Thyroid gland (tissue), 4 donors: ENCODE data around the gene DLG2. TPM values are rescaled to one million over a fixed set of nuclear protein-coding genes. Genes with fewer than 3 reads are reported as not detected.

ENCODE experiments used
- DNase-seq, 2 donors: peaks; one replicate each; pipeline ENCODE4 v3.0.0-alpha.2; 2019
- H3K27ac ChIP-seq, 3 donors: fragments of 200-600 bp; sonication (generic); 1 replicate in 2 of 3; 2 replicates in 1 of 3; pipeline ENCODE4 v1.5.1; 2016 to 2019; ENCODE audit warnings: mild to moderate bottlenecking in 1 of 3, moderate library complexity in 1 of 3
- H3K27me3 ChIP-seq: fragments of 200-600 bp; sonication (generic); one replicate; pipeline ENCODE4 v1.5.1; 2019
- H3K36me3 ChIP-seq, 2 donors: fragments of 200-600 bp; sonication (generic); one replicate each; pipeline ENCODE4 v1.5.1; 2016 to 2019
- H3K4me1 ChIP-seq, 2 donors: fragments of 200-600 bp; sonication (generic); one replicate each; pipeline ENCODE4 v1.5.1; 2017 to 2019
- H3K4me3 ChIP-seq, 3 donors: fragments of 200-600 bp; sonication (generic); replicated peaks in 1 of 3; 1 replicate in 2 of 3; 2 replicates in 1 of 3; pipeline ENCODE4 v1.5.1; 2016; ENCODE audit warnings: mild to moderate bottlenecking in 1 of 3
- H3K9me3 ChIP-seq: fragments of 200-600 bp; sonication (generic); one replicate; pipeline ENCODE4 v1.5.1; 2017
- CTCF ChIP-seq, 6 experiments: fragments of 200-600 bp in 3 of 6; fragments of 450-650 bp in 3 of 6; sonication (generic) in 3 of 6; IDR thresholded peaks; one replicate each; pipeline ENCODE4 v1.5.1; 2016 to 2019; ENCODE audit warnings: antibody characterized with exemption in 6 of 6, mild to moderate bottlenecking in 2 of 6, inconsistent platforms in 1 of 6, moderate library complexity in 1 of 6
- POLR2A ChIP-seq, 2 donors: fragments of 450-650 bp; IDR thresholded peaks; one replicate each; pipeline ENCODE4 v1.6.1; 2017; ENCODE audit warnings: antibody characterized with exemption in 2 of 2, mild to moderate bottlenecking in 2 of 2, moderate library complexity in 1 of 2
- WGBS, 2 donors: methylation state at CpG; one replicate each; pipeline ENCODE4 v1.1.5; 2017; 5-methylcytosine and 5-hydroxymethylcytosine counted together
- intact Hi-C: fragments of 100-400 bp; cut with DNase I; formaldehyde crosslinking; loops from one replicate; pipeline ENCODE4 v1.15.1; 2023
- total RNA-seq, 4 donors: library from RNA; depleted of rRNA; stranded (reverse); fragments of >200 nt; gene quantifications; one replicate each; pipeline ENCODE4 v1.2.3, GENCODE V29; 2016

DLG2 gene
- total RNA-seq, 4 donors from 2014 or later: 29.4 to 79.4 (median 42.4) TPM

GRCh38 chr11:84642500-84642899, 984.6 kb downstream of the DLG2 start:
- no peaks in the 10 kb centered on the region for H3K4me1 ChIP-seq

GRCh38 chr11:84634309-84634708, 992.8 kb downstream of the DLG2 start:
- Histone ChIP-seq H3K27me3 (no peaks in the 10 kb centered on the region), H3K4me3 (no peak overlapping the region), H3K27ac (no peak overlapping the region), H3K36me3 (no peaks in the 10 kb centered on the region), H3K4me1 (no peaks in the 10 kb centered on the region), H3K9me3 (no peaks in the 10 kb centered on the region)
- 84 to 91% methylated on average over 2 of the region's 2 CpGs for WGBS, 2 donors
- TF ChIP-seq POLR2A (IDR thresholded peaks at IDR 0.05) (no peak), CTCF (IDR thresholded peaks at IDR 0.05) (no peak)
- DNase-seq: no peak
- intact Hi-C loops: no loop called here

More at GRCh38 chr11:84642500-84642899, 984.6 kb downstream of the DLG2 start:
- DNase-seq: no peak
- no peaks in the 10 kb centered on the region for H3K27me3 ChIP-seq
- intact Hi-C loops: no loop called here
- H3K9me3 ChIP-seq: no peaks in the 10 kb centered on the region
- no peaks in the 10 kb centered on the region for H3K36me3 ChIP-seq
- H3K27ac ChIP-seq: no peak overlapping the region
- H3K4me3 ChIP-seq: no peak overlapping the region
- TF ChIP-seq POLR2A (IDR thresholded peaks at IDR 0.05) (no peak), CTCF (IDR thresholded peaks at IDR 0.05) (no peak)

GRCh38 chr11:84628871-84629620, 998.1 kb downstream of the DLG2 start:
- Histone ChIP-seq H3K27ac (no peak overlapping the region), H3K4me1 (no peaks in the 10 kb centered on the region), H3K9me3 (no peaks in the 10 kb centered on the region), H3K36me3 (no peaks in the 10 kb centered on the region), H3K27me3 (no peaks in the 10 kb centered on the region), H3K4me3 (no peak overlapping the region)
- 33 to 40% methylated on average over 4 of the region's 4 CpGs for WGBS, 2 donors
- no peak for DNase-seq
- intact Hi-C loops: no loop called here
- TF ChIP-seq POLR2A (IDR thresholded peaks at IDR 0.05) (no peak), CTCF (IDR thresholded peaks at IDR 0.05) (no peak)

- H3K27me3 ChIP-seq: no peaks in the 10 kb centered on the region
- no peak for TF ChIP-seq POLR2A (IDR thresholded peaks at IDR 0.05)
- no peak for TF ChIP-seq CTCF (IDR thresholded peaks at IDR 0.05)
- no peak overlapping the region for H3K27ac ChIP-seq
- intact Hi-C loops: no loop called here
- no peak overlapping the region for H3K4me3 ChIP-seq
- H3K36me3 ChIP-seq: no peaks in the 10 kb centered on the region
- DNase-seq: no peak
- no peaks in the 10 kb centered on the region for H3K4me1 ChIP-seq
- H3K9me3 ChIP-seq: no peaks in the 10 kb centered on the region
These were observed 1000.9 kb downstream of the DLG2 start for GRCh38 chr11:84626256-84626655.

- no peak overlapping the region for H3K4me3 ChIP-seq
- no peaks in the 10 kb centered on the region for H3K27me3 ChIP-seq
- no peaks in the 10 kb centered on the region for H3K4me1 ChIP-seq
- no peak for TF ChIP-seq POLR2A (IDR thresholded peaks at IDR 0.05)
- no peak for TF ChIP-seq CTCF (IDR thresholded peaks at IDR 0.05)
- no peaks in the 10 kb centered on the region for H3K36me3 ChIP-seq
- WGBS, 2 donors: 77 to 80% methylated on average over 2 of the region's 2 CpGs
- intact Hi-C loops: no loop called here
- H3K9me3 ChIP-seq: no peaks in the 10 kb centered on the region
- no peak for DNase-seq
- H3K27ac ChIP-seq: no peak overlapping the region
These were observed 1014.5 kb downstream of the DLG2 start for GRCh38 chr11:84612645-84613044.
